Measurements from ENCODE around the gene PDHB.

The PDHB gene

DNA sequence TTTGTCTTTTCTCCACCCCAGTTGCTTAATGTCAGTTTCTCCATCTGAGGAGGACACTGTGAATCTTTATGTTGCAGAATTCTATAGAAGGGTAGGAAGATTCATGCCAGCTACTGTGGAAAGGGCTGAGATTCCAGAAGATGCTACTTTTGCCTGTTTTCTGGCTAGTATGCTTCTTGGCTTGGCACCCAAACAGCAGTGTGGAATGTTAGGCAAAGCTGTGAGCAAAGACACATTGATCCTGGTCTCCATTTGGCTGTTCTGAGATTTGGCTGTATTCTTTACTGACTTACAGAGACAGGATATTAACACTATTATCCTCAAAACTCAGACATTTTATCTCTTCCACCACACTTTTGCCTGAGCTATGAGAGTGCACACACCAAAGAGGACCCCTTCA is 39.3 kb downstream of the PDHB start:
- DNase-seq = no peak

GRCh38 chr3:58392181-58392580 is 41.5 kb downstream of the PDHB start:
- no peak for DNase-seq

DNA sequence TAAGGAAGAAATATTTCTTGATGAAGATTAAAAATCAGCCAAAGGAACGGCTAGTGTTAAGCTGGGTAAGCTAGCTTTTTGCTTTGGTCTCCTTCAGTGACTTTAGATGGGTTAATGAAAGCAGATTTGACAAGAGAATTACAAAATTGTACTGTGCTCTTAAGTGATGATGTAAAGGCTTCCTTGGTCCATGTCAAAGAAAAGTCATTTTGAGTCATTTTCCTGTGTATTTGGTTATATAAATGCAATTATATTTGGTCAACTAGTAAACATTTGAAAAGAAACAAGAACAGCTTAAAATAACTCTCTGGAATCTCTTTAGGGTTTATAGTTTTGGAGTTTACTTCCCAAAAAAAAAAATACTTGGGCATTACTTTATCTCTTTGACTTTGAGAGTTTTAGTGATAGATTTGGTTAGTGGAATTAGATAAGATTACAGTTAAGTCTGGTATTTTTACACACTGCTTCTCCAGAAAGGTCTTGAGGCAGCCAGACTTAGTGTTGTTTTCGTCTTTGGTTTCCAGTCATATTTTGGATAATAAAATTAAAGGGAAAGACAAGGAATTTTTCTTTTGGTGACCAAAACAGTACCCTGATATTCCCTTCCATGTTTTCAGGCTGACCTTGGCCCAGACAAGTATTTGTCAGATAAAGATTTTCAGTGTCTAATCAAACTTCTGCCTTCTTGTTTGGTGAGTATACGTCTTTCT is 42.3 kb downstream of the PDHB start:
- no peak for DNase-seq

GRCh38 chr3:58388550-58389091 is 45.0 kb downstream of the PDHB start:
- DNase-seq = no peak

- no peak for DNase-seq
Observed at GRCh38 chr3:58387650-58388546, 45.7 kb downstream of the PDHB start.

- DNase-seq = peak; percentile 41
Observed at GRCh38 chr3:58386626-58387365, 46.8 kb downstream of the PDHB start.

- DNase-seq = no peak
Observed at GRCh38 chr3:58384381-58385090, 49.1 kb downstream of the PDHB start.

GRCh38 chr3:58383904-58384303 is 49.7 kb downstream of the PDHB start:
- no peak for DNase-seq

DNA sequence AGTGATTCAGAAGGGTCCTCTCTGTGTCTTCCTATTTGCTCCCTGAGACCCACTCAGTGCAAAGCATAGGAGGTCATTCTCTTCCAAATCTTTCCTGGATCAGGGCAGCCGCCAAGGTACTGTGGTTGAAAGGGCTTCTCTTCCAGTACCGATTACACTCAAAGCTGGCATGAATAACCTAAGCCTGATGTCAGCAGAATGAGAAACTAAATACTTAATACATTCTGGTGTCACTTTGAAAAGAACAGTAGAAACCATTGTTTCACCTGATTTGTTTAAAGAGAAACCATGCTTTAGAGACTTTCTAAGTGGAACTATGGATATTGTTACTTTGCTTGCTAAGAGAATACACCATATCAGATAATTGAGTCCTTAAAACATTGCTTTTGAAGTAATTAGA is 50.2 kb downstream of the PDHB start:
- DNase-seq = no peak

DNA sequence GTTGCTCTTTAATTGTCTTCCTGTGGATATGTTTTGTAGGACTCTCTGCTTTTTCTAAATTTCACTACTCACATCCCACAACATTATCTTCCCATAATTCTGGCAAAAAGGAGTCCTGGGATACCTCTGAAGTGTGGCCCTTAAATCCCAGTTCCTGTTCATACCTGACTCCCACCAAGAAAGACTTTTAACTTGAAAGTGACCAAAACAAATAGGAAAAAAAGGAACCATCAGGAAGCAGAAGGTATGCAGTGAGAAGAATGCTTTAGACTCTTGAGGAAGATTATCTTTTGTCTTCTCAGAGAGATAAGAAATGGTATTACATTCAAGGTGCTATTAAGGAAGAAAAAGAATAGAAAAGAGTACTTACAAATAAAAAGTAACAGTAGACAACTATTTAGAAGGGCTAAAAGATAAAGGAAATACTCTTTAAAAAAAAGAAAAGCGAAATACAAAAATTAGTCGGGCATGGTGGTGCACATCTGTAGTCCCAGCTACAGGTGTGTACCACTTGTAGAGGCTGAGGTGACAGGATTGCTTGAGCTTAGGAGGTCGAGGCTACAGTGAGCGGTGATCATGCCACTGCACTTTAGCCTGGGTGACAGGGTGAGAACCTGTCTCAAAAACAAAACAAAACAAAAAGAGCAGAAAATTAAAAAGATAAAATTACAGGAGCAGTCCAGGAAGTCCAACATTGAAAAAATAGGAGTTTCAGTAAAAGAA is 54.1 kb downstream of the PDHB start:
- no peak for DNase-seq

DNA sequence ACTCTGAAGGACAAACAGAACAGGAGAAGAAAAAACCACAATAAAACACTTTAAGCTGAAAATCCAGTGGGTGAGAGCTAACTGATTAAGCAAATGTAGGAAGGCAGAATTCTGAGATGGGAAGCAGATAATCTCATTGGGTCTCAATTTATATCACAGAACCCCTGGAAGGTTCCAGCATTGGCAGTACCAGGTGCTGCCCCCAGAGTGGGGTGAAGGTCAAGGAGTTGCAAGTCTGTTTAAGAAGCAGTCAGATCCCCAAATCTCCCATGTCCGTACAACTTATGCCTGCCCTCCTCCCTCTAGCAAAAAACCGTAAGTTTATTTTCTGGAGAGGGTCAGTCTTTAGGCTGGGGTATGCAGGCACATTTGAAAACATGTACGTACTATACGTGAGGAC is 55.9 kb downstream of the PDHB start:
- no peak for DNase-seq

All from GDM1 (cell line).